ENCODE data around the gene NBEAL1.

Gene NBEAL1

GRCh38 chr2:203238292-203238703 is 223.6 kb downstream of the NBEAL1 start:
- H3K27ac ChIP-seq (ENCODE audit: extremely low read depth, low read depth, low read length) = peak overlapping the region; percentile 88
- CTCF ChIA-PET = interaction anchor here (0.6 to 1.1 kb wide), 5 partner anchors 10 to 680 kb away, joined by 3 to 4 read pairs (median 3); no protein-coding TSS in a partner anchor

More at GRCh38 chr2:203238292-203238703, 223.6 kb downstream of the NBEAL1 start:
- Histone ChIP-seq H3K4me1 (ENCODE audit: control insufficient read depth, insufficient read depth, low read length) (no peaks in the 10 kb centered on the region), H3K4me3 (ENCODE audit: low read depth, low read length) (peak overlapping the region; percentile 75), H3K9me3 (ENCODE audit: control insufficient read depth, insufficient read depth, low read depth, low read length) (no peaks in the 10 kb centered on the region), H3K36me3 (ENCODE audit: control insufficient read depth in 2 of 2, insufficient read depth in 1 of 2, low read length in 2 of 2) (peaks cover 4 to 7% of the 10 kb centered on the region in 2 experiments; a peak in 2 of 3 replicates)
- POLR2A ChIA-PET = interaction anchor here (1.0 to 1.9 kb wide), 4 partner anchors 11 to 573 kb away, joined by 3 to 12 read pairs (median 3); no protein-coding TSS in a partner anchor
- TF ChIP-seq ZNF362 (tag by site-specific recombination; IDR thresholded peaks at IDR 0.05) = peak; percentile 88
- TF ChIP-seq ZNF248 (tag by site-specific recombination; IDR thresholded peaks at IDR 0.05) = no peak
- no peak for TF ChIP-seq ZNF670 (tag by site-specific recombination; IDR thresholded peaks at IDR 0.05; ENCODE audit: low read depth)
- TF ChIP-seq ZNF473 (tag by site-specific recombination; IDR thresholded peaks at IDR 0.05) = no peak
- peak; percentile 32; the same call in 1 of the 2 replicates for TF ChIP-seq ZNF202 (tag by site-specific recombination; IDR thresholded peaks at IDR 0.05; ENCODE audit: borderline replicate concordance)
- TF ChIP-seq ZNF658 (tag by site-specific recombination; IDR thresholded peaks at IDR 0.05) = no peak
- no peak for TF ChIP-seq SCRT2 (tag by site-specific recombination; IDR thresholded peaks at IDR 0.05)
- TF ChIP-seq ZNF747 (tag by site-specific recombination; IDR thresholded peaks at IDR 0.05) = no peak
- no peak for TF ChIP-seq KLF8 (tag by site-specific recombination; IDR thresholded peaks at IDR 0.05)
- no peak for TF ChIP-seq ZNF830 (tag by site-specific recombination; IDR thresholded peaks at IDR 0.05; ENCODE audit: low read depth)
- TF ChIP-seq ZFP37 (tag by site-specific recombination; IDR thresholded peaks at IDR 0.05) = no peak
- TF ChIP-seq ZNF398 (tag by site-specific recombination; IDR thresholded peaks at IDR 0.05) = no peak
- TF ChIP-seq PRDM2 (tag by site-specific recombination; IDR thresholded peaks at IDR 0.05; ENCODE audit: borderline replicate concordance) = no peak
- no peak for TF ChIP-seq FEZF1 (tag by site-specific recombination; IDR thresholded peaks at IDR 0.05)
- TF ChIP-seq ZNF391 (tag by site-specific recombination; IDR thresholded peaks at IDR 0.05; ENCODE audit: borderline replicate concordance, low read depth) = no peak
